ENCODE data around the gene GSK3A. TPM values are rescaled to one million over a fixed set of nuclear protein-coding genes. Genes with fewer than 3 reads are reported as not detected.
A peak's percentile ranks its signal among the peaks of the same experiment; 100 is the strongest.

Gene GSK3A
- total and polyA plus RNA-seq, 2 of the 4 experiments (the other 2 are of a cell fraction): 8.1 to 43.3 TPM

DNA sequence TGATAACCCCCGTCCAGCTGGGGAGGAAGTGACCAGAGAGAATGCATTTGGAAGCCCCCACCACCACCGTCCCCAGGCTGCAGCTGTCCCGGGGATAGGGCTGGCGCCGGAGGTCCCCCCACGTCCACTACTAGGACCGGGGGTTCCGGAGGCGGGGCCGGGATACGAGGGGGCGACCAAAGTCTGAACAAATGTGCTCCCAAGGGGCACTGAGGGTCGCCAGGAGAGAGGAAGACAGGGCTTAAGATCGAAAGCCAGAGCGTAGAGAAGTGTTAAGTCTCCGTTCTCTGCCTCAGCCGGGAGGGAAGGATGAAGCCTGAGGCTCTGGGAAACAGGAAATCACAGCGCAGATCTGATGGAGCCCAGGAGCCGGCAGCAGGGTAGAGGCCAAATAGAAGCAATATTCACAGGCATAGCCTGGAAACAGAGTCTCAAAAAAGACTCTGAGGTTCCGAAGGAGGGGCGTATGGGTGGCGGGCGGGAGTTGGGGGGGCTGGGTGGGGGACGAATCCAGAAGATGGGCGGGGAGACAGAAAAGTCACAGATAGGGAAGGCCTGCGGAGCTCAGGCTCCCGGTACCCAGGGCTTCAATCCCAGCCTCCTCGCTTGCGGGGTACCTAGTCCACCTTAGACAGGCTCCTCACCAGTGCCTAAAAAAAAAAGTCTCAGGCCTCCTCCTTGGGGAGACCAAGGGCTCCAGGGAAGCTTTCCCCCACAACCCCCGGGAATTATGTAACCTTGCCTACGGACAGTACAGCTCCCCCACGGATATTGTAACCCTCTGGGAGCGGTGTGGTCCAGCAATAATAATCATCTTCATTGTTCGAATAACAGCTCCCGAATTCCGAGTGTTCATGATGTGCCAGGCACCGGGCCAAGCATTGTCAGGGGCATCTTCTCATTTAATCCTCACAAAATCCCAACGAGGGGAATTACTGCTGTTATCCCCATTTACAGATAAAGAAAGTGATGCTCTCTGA lies 13.7 kb upstream of the GSK3A start:
- H2BK120ac ChIP-seq (ENCODE audit: low read depth, low read length): peak overlapping the region; percentile 83
- DNase-seq (peak; percentile 46), ATAC-seq (ENCODE audit: low read depth) (peak; percentile 4)
- H2AK5ac ChIP-seq (ENCODE audit: low read depth, low read length): peak overlapping the region; percentile 47
- H3K56ac ChIP-seq (ENCODE audit: extremely low read depth, insufficient read depth, low read length): peak overlapping the region; percentile 82
- H3K27ac ChIP-seq (ENCODE audit: insufficient read depth, low read length): peak overlapping the region; percentile 75
- peak overlapping the region; percentile 93 for H2AFZ ChIP-seq (replicated peaks; ENCODE audit: low read length, poor library complexity)
- CTCF ChIA-PET: interaction anchor here (1.1 kb wide), 1 partner anchor 147 kb away, joined by 3 read pairs; no protein-coding TSS in a partner anchor
- H4K20me1 ChIP-seq (ENCODE audit: insufficient read depth, low read length): peaks cover 23% of the 10 kb centered on the region
- peak overlapping the region; percentile 23; the same call in 1 of the 3 replicates for H2BK15ac ChIP-seq (ENCODE audit: low read depth, low read length)
- no peaks in the 10 kb centered on the region for H3K9me3 ChIP-seq (ENCODE audit: control insufficient read depth, insufficient read depth, low read length)
- H3K9me1 ChIP-seq (ENCODE audit: insufficient read depth, low read length): peaks cover 7% of the 10 kb centered on the region; the same call in 1 of the 2 replicates
- peak overlapping the region; percentile 27 to 93 for H4K8ac ChIP-seq (ENCODE audit: low read depth in 2 of 2, low read length in 2 of 2)
- peak overlapping the region; percentile 92 for H3K23ac ChIP-seq (ENCODE audit: low read depth, low read length)
- H3K4ac ChIP-seq (ENCODE audit: low read depth, low read length): peak overlapping the region; percentile 93
- WGBS, 2 experiments (ENCODE audit: extremely low coverage in 2 of 2, insufficient read length in 1 of 2): 3% methylated on average over 7 of the region's 38 CpGs; no CpG with 5 or more reads in 1 of the 2 experiments
- no peaks in the 10 kb centered on the region for H3K27me3 ChIP-seq (ENCODE audit: control insufficient read depth, insufficient read depth, low read length)
- peak overlapping the region; percentile 85 for H2BK5ac ChIP-seq (ENCODE audit: low read depth, low read length, poor library complexity, severe bottlenecking)
- no peak for TF ChIP-seq SMC3 (IDR thresholded peaks at IDR 0.05; ENCODE audit: low read depth, low read length)
- TF ChIP-seq, protein P1, sequence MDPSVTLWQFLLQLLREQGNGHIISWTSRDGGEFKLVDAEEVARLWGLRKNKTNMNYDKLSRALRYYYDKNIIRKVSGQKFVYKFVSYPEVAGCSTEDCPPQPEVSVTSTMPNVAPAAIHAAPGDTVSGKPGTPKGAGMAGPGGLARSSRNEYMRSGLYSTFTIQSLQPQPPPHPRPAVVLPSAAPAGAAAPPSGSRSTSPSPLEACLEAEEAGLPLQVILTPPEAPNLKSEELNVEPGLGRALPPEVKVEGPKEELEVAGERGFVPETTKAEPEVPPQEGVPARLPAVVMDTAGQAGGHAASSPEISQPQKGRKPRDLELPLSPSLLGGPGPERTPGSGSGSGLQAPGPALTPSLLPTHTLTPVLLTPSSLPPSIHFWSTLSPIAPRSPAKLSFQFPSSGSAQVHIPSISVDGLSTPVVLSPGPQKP (IDR thresholded peaks at IDR 0.05; ENCODE audit: borderline replicate concordance, low read depth, low read length): no peak
- H4K5ac ChIP-seq (ENCODE audit: low read depth, low read length): peak overlapping the region; percentile 42
- H3K14ac ChIP-seq (replicated peaks; ENCODE audit: low read depth, low read length): peak overlapping the region; percentile 97
- H3K9ac ChIP-seq (ENCODE audit: low read depth, low read length): peak overlapping the region; percentile 64
- H4K91ac ChIP-seq (ENCODE audit: insufficient read depth, low read depth, low read length): peak overlapping the region; percentile 87
- peaks cover 0 to 21% of the 10 kb centered on the region in 2 experiments; a peak in 3 of 4 replicates for H3K79me1 ChIP-seq (ENCODE audit: low read depth in 1 of 2, low read length in 2 of 2)
- dilution Hi-C loops (cut with HindIII; ENCODE audit: low sequenced_read_pairs, unreplicated experiment) (no loop called here), intact Hi-C loops (cut with micrococcal nuclease) (loop anchor here (2.0 kb wide), 1 partner anchor 25 kb away; no protein-coding TSS in a partner anchor), in situ Hi-C loops (cut with MboI; ENCODE audit: low sequenced_read_pairs) (no loop called here)
- BruUV-seq (replicated peaks): no TSS peak
- peak overlapping the region; percentile 93 for H2AK9ac ChIP-seq (replicated peaks; ENCODE audit: low read depth, low read length, poor library complexity)
- H3K4me1 ChIP-seq (ENCODE audit: control insufficient read depth, insufficient read depth, low read length): peaks cover 12% of the 10 kb centered on the region
- peak overlapping the region; percentile 47 for H3K4me3 ChIP-seq (ENCODE audit: insufficient read depth, low read depth, low read length)
- H3K18ac ChIP-seq (ENCODE audit: low read depth, low read length): peak overlapping the region; percentile 11
- no peak overlapping the region for H2BK20ac ChIP-seq (ENCODE audit: low read depth, low read length)
- no peaks in the 10 kb centered on the region for H3K36me3 ChIP-seq (ENCODE audit: control insufficient read depth, insufficient read depth, low read length)
- H3K4me2 ChIP-seq (ENCODE audit: low read depth, low read length): peak overlapping the region; percentile 73
- POLR2A ChIA-PET (ENCODE audit: unreplicated experiment): interaction anchor here (0.7 kb wide), 1 partner anchor 14 kb away, joined by 3 read pairs; no protein-coding TSS in a partner anchor

Measured in IMR-90 (cell line).